ENCODE measurements around the gene C3orf18. TPM values are rescaled to one million over a fixed set of nuclear protein-coding genes. Genes with fewer than 3 reads are reported as not detected.
"Not testable (repeated sequence)": the region's sequence is repeated elsewhere in the genome, so short reads cannot be mapped to it uniquely, and the experiment has no call there.

Gene C3orf18
- total RNA-seq, 1 donor from 2014 or later = 12.5 TPM

GRCh38 chr3:50517721-50518206 lies 49.8 kb downstream of the C3orf18 start:
- TF ChIP-seq, protein P1, sequence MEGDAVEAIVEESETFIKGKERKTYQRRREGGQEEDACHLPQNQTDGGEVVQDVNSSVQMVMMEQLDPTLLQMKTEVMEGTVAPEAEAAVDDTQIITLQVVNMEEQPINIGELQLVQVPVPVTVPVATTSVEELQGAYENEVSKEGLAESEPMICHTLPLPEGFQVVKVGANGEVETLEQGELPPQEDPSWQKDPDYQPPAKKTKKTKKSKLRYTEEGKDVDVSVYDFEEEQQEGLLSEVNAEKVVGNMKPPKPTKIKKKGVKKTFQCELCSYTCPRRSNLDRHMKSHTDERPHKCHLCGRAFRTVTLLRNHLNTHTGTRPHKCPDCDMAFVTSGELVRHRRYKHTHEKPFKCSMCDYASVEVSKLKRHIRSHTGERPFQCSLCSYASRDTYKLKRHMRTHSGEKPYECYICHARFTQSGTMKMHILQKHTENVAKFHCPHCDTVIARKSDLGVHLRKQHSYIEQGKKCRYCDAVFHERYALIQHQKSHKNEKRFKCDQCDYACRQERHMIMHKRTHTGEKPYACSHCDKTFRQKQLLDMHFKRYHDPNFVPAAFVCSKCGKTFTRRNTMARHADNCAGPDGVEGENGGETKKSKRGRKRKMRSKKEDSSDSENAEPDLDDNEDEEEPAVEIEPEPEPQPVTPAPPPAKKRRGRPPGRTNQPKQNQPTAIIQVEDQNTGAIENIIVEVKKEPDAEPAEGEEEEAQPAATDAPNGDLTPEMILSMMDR (IDR thresholded peaks at IDR 0.05; ENCODE audit: unreplicated experiment) = no peak
- Mint-ChIP-seq H3K4me1 (ENCODE audit: low read depth) (peaks cover 12% of the 10 kb centered on the region), H3K27ac (no peak overlapping the region), H3K27me3 (peaks cover 40% of the 10 kb centered on the region), H3K36me3 (ENCODE audit: insufficient read depth) (no peaks in the 10 kb centered on the region), H3K4me3 (ENCODE audit: low read depth) (no peak overlapping the region), H3K9me3 (ENCODE audit: low read depth) (no peaks in the 10 kb centered on the region)
- DNase-seq (ENCODE audit: low spot score, unreplicated experiment) = no peak

- H3K27me3 Mint-ChIP-seq = peaks cover 33% of the 10 kb centered on the region
- no peaks in the 10 kb centered on the region for H3K36me3 Mint-ChIP-seq (ENCODE audit: insufficient read depth)
- H3K9me3 Mint-ChIP-seq (ENCODE audit: low read depth) = no peaks in the 10 kb centered on the region
- no peak for DNase-seq (ENCODE audit: low spot score, unreplicated experiment)
- TF ChIP-seq, protein P1 (IDR thresholded peaks at IDR 0.05; ENCODE audit: unreplicated experiment) = no peak
- peaks cover 12% of the 10 kb centered on the region for H3K4me1 Mint-ChIP-seq (ENCODE audit: low read depth)
- H3K27ac Mint-ChIP-seq = no peak overlapping the region
- H3K4me3 Mint-ChIP-seq (ENCODE audit: low read depth) = no peak overlapping the region
Observed at GRCh38 chr3:50516440-50516871, 51.1 kb downstream of the C3orf18 start.

DNA sequence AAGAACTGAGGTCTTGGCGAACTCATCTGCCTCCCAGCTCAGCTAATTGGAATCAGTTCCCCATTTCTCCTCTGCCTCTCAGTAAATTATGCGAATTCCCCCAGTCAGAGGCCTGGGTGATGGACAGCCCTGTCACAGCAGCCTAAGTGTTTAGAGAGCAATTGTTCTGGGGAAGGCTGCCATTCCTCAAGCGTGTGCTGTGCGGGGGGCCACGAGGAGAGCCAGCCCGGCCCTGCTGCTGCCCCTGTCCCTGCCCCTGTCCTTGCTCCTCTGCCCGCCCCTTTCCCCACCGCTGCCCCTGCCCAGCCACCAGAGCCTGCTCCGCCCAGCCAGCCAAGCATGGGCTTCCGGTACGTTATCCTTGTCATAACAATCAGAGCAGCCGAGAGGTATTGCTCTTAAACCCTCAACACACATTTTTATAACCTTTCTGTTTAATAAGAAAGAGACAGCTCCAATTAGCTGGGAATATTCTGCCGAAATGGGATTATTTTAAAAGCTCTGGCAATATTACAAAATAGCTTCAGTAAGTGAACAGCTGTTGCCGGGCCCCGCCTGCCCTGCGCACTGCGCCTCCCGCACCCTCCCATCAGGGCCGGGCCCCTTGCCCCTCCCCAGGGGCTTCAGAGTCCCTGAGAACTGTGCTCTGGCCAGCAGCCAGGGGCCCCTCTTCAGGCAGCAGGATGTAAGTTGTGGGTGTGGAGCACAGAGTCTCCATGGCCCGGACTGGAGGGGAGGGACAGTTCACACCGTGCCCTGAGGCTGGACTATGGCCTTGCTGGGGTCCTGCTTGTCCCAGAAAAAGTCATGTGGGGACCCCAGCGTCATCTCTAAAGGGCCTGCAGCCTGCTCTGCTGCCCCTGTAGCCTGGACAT lies 51.7 kb downstream of the C3orf18 start:
- DNase-seq (ENCODE audit: low spot score, unreplicated experiment) = peak; percentile 27
- Mint-ChIP-seq H3K27me3 (peaks cover 28% of the 10 kb centered on the region), H3K4me3 (ENCODE audit: low read depth) (peak overlapping the region; percentile 29), H3K4me1 (ENCODE audit: low read depth) (peaks cover 12% of the 10 kb centered on the region), H3K9me3 (ENCODE audit: low read depth) (no peaks in the 10 kb centered on the region), H3K36me3 (ENCODE audit: insufficient read depth) (no peaks in the 10 kb centered on the region), H3K27ac (no peak overlapping the region)
- TF ChIP-seq, protein P1 (IDR thresholded peaks at IDR 0.05; ENCODE audit: unreplicated experiment) = no peak

DNA sequence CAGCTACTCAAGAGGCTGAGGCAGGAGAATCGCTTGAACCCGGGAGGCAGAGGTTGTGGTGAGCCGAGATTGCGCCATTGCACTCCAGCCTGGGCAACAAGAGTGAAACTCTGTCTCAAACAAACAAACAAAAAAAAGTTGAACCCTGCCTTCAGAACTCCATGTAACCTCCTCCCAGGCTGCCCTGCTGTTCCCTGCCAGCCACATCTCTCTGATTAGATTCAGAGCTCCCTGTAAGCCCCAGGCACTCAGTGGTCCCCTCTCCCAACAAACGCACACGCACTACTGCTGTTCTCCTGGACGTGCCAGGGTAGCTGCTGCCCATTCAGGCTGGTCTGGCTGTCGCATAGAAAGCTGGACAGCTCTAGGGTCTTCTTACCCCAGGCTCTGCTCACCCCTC lies 54.6 kb downstream of the C3orf18 start:
- H3K4me3 Mint-ChIP-seq (ENCODE audit: low read depth); H3K36me3 Mint-ChIP-seq (ENCODE audit: insufficient read depth); H3K9me3 Mint-ChIP-seq (ENCODE audit: low read depth); DNase-seq (ENCODE audit: low spot score, unreplicated experiment); H3K27ac Mint-ChIP-seq: not testable (repeated sequence)
- peaks cover 12% of the 10 kb centered on the region for H3K4me1 Mint-ChIP-seq (ENCODE audit: low read depth)
- H3K27me3 Mint-ChIP-seq = peaks cover 30% of the 10 kb centered on the region

DNA sequence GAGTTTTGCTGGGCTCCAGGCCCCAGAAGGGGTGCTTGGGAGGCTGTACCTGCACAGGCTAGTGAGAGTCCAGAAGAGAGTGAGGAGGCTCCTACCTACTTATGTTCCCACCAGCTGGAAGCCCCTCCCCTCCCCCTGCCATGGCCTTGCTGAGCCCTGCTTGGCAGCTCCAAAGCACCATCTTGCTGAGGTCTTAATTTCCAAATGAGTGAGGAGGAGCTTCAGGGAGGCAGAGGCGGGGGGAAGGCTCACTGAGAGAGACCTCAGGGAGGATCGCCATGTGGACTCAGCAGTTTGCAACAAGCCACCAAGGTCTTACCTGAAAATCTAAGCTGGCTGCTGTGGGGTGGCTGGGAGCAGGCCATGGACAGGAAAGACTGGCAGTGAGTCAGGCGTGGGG lies 55.4 kb downstream of the C3orf18 start:
- Mint-ChIP-seq H3K27me3 (peaks cover 30% of the 10 kb centered on the region), H3K27ac (no peak overlapping the region), H3K4me1 (ENCODE audit: low read depth) (peaks cover 12% of the 10 kb centered on the region), H3K9me3 (ENCODE audit: low read depth) (no peaks in the 10 kb centered on the region), H3K4me3 (ENCODE audit: low read depth) (no peak overlapping the region), H3K36me3 (ENCODE audit: insufficient read depth) (no peaks in the 10 kb centered on the region)
- TF ChIP-seq, protein P1 (IDR thresholded peaks at IDR 0.05; ENCODE audit: unreplicated experiment) = no peak
- no peak for DNase-seq (ENCODE audit: low spot score, unreplicated experiment)
